Activated CD4-positive, alpha-beta T cell treated with anti-CD3 and anti-CD28 coated beads for 1 hour (primary cell): ENCODE measurements around the gene SLC4A8.
"Not testable (repeated sequence)": the region's sequence is repeated elsewhere in the genome, so short reads cannot be mapped to it uniquely, and the experiment has no call there.

ENCODE experiments used
- DNase-seq: peaks from one replicate; pipeline ENCODE4 v3.0.0-alpha.2; 2020

The SLC4A8 gene

GRCh38 chr12:51430196-51430895 is 5.7 kb downstream of the SLC4A8 start:
- no peak for DNase-seq

- no peak for DNase-seq
These were observed 8.3 kb downstream of the SLC4A8 start for GRCh38 chr12:51432921-51433320.

- no peak for DNase-seq
These were observed 9.7 kb downstream of the SLC4A8 start for GRCh38 chr12:51434305-51434704.

GRCh38 chr12:51437431-51437830 is 12.8 kb downstream of the SLC4A8 start:
- no peak for DNase-seq

GRCh38 chr12:51439330-51439729 is 14.7 kb downstream of the SLC4A8 start:
- DNase-seq, result no peak

- DNase-seq, result no peak
These were observed 17.0 kb downstream of the SLC4A8 start for GRCh38 chr12:51441583-51441982.

GRCh38 chr12:51442324-51442723 is 17.7 kb downstream of the SLC4A8 start:
- DNase-seq, result no peak

GRCh38 chr12:51443573-51443972 is 18.9 kb downstream of the SLC4A8 start:
- DNase-seq, result no peak

- no peak for DNase-seq
These were observed 24.1 kb downstream of the SLC4A8 start for GRCh38 chr12:51448618-51449256.

GRCh38 chr12:51449580-51450246 is 25.1 kb downstream of the SLC4A8 start:
- no peak for DNase-seq

GRCh38 chr12:51450333-51450732 is 25.7 kb downstream of the SLC4A8 start:
- DNase-seq, result no peak

- no peak for DNase-seq
These were observed 26.2 kb downstream of the SLC4A8 start for GRCh38 chr12:51450806-51451205.

GRCh38 chr12:51454016-51454415 is 29.4 kb downstream of the SLC4A8 start:
- not testable (repeated sequence) for DNase-seq

GRCh38 chr12:51455050-51455449 is 30.4 kb downstream of the SLC4A8 start:
- DNase-seq, result not testable (repeated sequence)

GRCh38 chr12:51458635-51459034 is 34.0 kb downstream of the SLC4A8 start:
- no peak for DNase-seq

GRCh38 chr12:51460519-51460918 is 35.9 kb downstream of the SLC4A8 start:
- DNase-seq, result no peak

- DNase-seq, result no peak
These were observed 40.9 kb downstream of the SLC4A8 start for GRCh38 chr12:51465491-51465890.

GRCh38 chr12:51470116-51470515 is 45.5 kb downstream of the SLC4A8 start:
- DNase-seq, result no peak

- no peak for DNase-seq
These were observed 46.7 kb downstream of the SLC4A8 start for GRCh38 chr12:51471111-51471864.

- DNase-seq, result no peak
These were observed 48.4 kb downstream of the SLC4A8 start for GRCh38 chr12:51472984-51473383.

- no peak for DNase-seq
These were observed 49.3 kb downstream of the SLC4A8 start for GRCh38 chr12:51473947-51474346.

GRCh38 chr12:51475543-51475942 is 50.9 kb downstream of the SLC4A8 start:
- DNase-seq, result no peak

GRCh38 chr12:51480978-51481377 is 56.3 kb downstream of the SLC4A8 start:
- DNase-seq, result no peak
